Fibroblast of villous mesenchyme (primary cell): ENCODE data around the gene RPL21. TPM values are rescaled to one million over a fixed set of nuclear protein-coding genes. Genes with fewer than 3 reads are reported as not detected.

ENCODE experiments used
- DNase-seq: peaks from one replicate; pipeline ENCODE4 v3.0.0-alpha.2; 2010; ENCODE audit warnings: low read depth
- H3K4me3 ChIP-seq: 2 replicates; pipeline ENCODE4 v1.5.1; 2011; ENCODE audit warnings: low read depth, mild to moderate bottlenecking, low read length
- CTCF ChIP-seq: IDR thresholded peaks from 2 replicates; pipeline ENCODE4 v1.5.1; 2012; ENCODE audit warnings: low read depth, mild to moderate bottlenecking, low read length; ENCODE audit not compliant: insufficient read depth
- total RNA-seq: library from RNA; depleted of rRNA; stranded (reverse); fragments of >200 nt; gene quantifications from 2 replicates; pipeline ENCODE4 v1.2.3, GENCODE V29; 2012

RPL21 gene
- total RNA-seq, 1 donor, result 661 TPM

DNA sequence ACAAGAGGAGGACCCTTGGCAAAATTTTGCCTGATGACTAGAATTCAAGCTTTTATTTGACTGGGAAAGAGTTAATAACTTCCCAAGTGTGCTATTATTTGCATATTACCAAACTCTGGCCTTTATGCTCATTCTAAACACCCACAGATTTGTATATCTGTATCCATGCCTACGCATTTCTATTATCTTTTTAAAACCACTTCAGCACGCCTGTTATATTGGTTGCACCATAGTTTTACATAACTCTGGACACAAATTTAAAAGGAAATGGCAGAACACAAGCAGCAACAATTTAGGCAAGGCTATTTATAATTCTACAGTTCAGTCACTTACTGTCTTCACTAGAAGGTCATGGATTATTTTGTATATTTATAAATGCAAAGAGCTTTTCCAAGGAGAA lies 15.6 kb downstream of the RPL21 start:
- DNase-seq, result peak; percentile 57
- H3K4me3 ChIP-seq, result no peak overlapping the region
- TF ChIP-seq CTCF, result no peak

- no peak for TF ChIP-seq CTCF
- no peak for DNase-seq
- H3K4me3 ChIP-seq, result no peak overlapping the region
These were observed 16.2 kb downstream of the RPL21 start for GRCh38 chr13:27267596-27267995.

GRCh38 chr13:27269114-27269665 lies 17.8 kb downstream of the RPL21 start:
- H3K4me3 ChIP-seq, result no peak overlapping the region
- no peak for DNase-seq
- TF ChIP-seq CTCF, result no peak

DNA sequence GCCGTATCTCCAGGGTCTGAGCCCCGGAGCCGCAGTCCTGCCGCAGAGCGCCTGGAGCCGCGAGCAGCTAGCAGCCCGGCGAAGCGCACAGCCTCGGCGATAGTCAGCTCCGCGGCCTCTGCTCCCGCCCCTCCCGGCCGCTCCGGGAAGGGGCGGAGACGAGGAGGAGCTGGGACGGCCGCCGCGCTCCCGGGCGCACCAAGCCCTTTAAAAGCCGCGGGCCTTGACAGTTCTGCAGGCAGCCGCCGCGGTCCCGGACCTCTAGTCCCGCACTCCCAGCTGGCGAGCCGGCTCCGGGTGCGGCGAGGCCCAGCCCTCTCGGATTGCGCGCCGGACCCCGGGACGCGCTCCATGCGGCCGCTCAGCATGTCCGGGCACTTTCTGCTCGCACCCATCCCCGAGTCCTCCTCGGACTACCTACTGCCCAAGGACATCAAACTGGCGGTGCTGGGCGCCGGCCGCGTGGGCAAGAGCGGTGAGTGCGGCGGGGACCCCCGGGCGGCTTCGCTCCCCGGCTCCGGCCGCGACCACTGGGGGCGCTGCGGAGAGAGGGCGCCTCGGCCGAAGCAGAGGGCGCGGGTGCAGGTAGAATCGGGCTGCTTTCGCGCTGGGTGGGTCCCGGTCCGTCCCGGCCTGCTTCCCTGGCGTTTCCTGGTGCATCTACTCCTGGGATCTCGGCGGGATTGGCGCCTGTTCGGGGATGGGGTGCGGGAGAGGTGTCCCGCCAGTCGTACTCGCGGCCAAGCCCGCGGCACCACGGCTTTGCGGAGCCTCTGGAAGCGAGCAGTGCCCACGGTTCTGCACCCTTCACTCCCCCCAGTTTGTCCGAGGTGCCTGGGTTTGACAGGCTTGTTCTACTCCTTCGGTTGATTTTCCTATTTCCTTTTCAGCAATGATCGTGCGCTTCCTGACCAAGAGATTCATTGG lies 19.5 kb downstream of the RPL21 start, which contains the start of gene RASL11A:
TSS of gene RASL11A (plus strand) at position 237 of the 927 bp plus-strand sequence. CDS start at position 352, 115 bp downstream.
- TF ChIP-seq CTCF, result peak; percentile 78

DNA sequence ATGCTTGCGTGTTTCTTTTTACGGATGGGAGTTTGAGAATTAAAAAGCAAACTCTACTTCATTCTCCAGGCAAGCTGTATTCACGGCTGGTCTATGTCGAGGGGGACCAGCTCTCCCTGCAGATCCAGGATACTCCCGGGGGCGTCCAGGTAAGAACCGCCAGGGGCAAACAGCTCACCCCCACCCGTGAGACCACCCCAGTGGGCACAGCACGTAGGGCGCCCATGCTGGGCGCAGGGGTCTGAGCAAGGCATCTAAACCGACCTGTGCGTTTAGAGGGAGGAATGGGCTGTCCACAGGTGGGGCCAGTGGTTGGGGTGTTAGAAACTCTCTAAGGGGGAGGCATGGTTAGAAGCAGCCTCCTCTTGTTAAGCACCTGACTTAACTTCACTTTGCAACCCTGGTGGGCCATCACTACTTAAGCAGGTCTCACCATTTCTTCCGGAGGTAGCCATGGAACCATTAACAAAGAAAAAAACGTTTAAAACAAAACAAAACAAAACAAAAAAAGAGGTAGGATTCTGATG lies 20.3 kb downstream of the RPL21 start:
- DNase-seq, result no peak
- H3K4me3 ChIP-seq, result peak overlapping the region; percentile 90
- TF ChIP-seq CTCF, result no peak

More for the DNA sequence above, 19.5 kb downstream of the RPL21 start, which contains the start of gene RASL11A:
- DNase-seq, result peak; percentile 94
- peak within 1 kb of the TSS; percentile 90 for H3K4me3 ChIP-seq

GRCh38 chr13:27273658-27274425 lies 22.5 kb downstream of the RPL21 start:
- no peak for TF ChIP-seq CTCF
- no peak overlapping the region for H3K4me3 ChIP-seq
- DNase-seq, result no peak
